Keratinocyte (primary cell): ENCODE data around the gene ACAT2. TPM values are rescaled to one million over a fixed set of nuclear protein-coding genes. Genes with fewer than 3 reads are reported as not detected.
A peak's percentile ranks its signal among the peaks of the same experiment; 100 is the strongest.
"Not testable (repeated sequence)": the region's sequence is repeated elsewhere in the genome, so short reads cannot be mapped to it uniquely, and the experiment has no call there.

Experiments used
- DNase-seq: peaks from one replicate; pipeline ENCODE4 v3.0.0-alpha.2; 2011; ENCODE audit warnings: low read depth, missing footprints, low spot score
- FAIRE-seq: peaks from 2 replicates; lab custom pipeline; 2011; peaks lifted over from hg19 to GRCh38; lab: Jason Lieb, UNC
- H2AFZ ChIP-seq: 2 replicates; pipeline ENCODE4 v1.6.0; 2012; ENCODE audit warnings: low read length, control low read depth, inconsistent platforms; ENCODE audit not compliant: control insufficient read depth
- H3K27ac ChIP-seq: 2 replicates; pipeline ENCODE4 v1.5.1; 2011; ENCODE audit warnings: low read length; ENCODE audit not compliant: control insufficient read depth, insufficient read depth
- H3K27me3 ChIP-seq: 3 replicates; pipeline ENCODE4 v1.6.0; 2011; ENCODE audit warnings: low read length; ENCODE audit not compliant: control insufficient read depth, insufficient read depth; ENCODE audit errors: extremely low read depth
- H3K36me3 ChIP-seq, 2 experiments: 2 replicates in 1 of 2; 3 replicates in 1 of 2; pipeline ENCODE4 v1.5.1; 2011; ENCODE audit warnings: low read length in 2 of 2, mild to moderate bottlenecking in 1 of 2; ENCODE audit not compliant: control insufficient read depth in 2 of 2, insufficient read depth in 2 of 2; ENCODE audit errors: extremely low read depth in 1 of 2
- H3K4me1 ChIP-seq: 3 replicates; pipeline ENCODE4 v1.5.1; 2011; ENCODE audit warnings: low read length; ENCODE audit not compliant: control insufficient read depth, insufficient read depth; ENCODE audit errors: extremely low read depth
- H3K4me2 ChIP-seq: 3 replicates; pipeline ENCODE4 v1.6.0; 2011; ENCODE audit warnings: low read depth, low read length; ENCODE audit not compliant: control insufficient read depth, insufficient read depth; ENCODE audit errors: extremely low read depth
- H3K4me3 ChIP-seq, 3 experiments: fragments of 200-600 bp in 1 of 3; sonication (generic) in 1 of 3; 2 replicates in 2 of 3; 3 replicates in 1 of 3; pipeline ENCODE4 v1.5.1; 2011 to 2016; ENCODE audit warnings: low read length in 3 of 3, mild to moderate bottlenecking in 3 of 3, control low read depth in 2 of 3, inconsistent platforms in 1 of 3, low read depth in 1 of 3, mixed read lengths in 1 of 3, mixed run types in 1 of 3, moderate library complexity in 1 of 3; ENCODE audit not compliant: control insufficient read depth in 2 of 3, insufficient read depth in 2 of 3; ENCODE audit errors: extremely low read depth in 1 of 3
- H3K79me2 ChIP-seq: 2 replicates; pipeline ENCODE4 v1.6.0; 2012; ENCODE audit warnings: low read length; ENCODE audit not compliant: control insufficient read depth, insufficient read depth
- H3K9ac ChIP-seq: 3 replicates; pipeline ENCODE4 v1.6.0; 2011; ENCODE audit warnings: low read length; ENCODE audit not compliant: control insufficient read depth, insufficient read depth; ENCODE audit errors: extremely low read depth
- H3K9me1 ChIP-seq: 3 replicates; pipeline ENCODE4 v1.6.0; 2011; ENCODE audit warnings: low read length; ENCODE audit not compliant: control insufficient read depth, insufficient read depth; ENCODE audit errors: extremely low read depth
- H3K9me3 ChIP-seq: 2 replicates; pipeline ENCODE4 v1.5.1; 2012; ENCODE audit warnings: low read depth, low read length; ENCODE audit not compliant: control insufficient read depth
- H4K20me1 ChIP-seq: 3 replicates; pipeline ENCODE4 v1.6.0; 2011; ENCODE audit warnings: low read length; ENCODE audit not compliant: control insufficient read depth, insufficient read depth; ENCODE audit errors: extremely low read depth
- EZH2 ChIP-seq: IDR thresholded peaks from one replicate; pipeline ENCODE4 v1.6.1; 2012; ENCODE audit warnings: inconsistent platforms, mild to moderate bottlenecking, low read length, moderate library complexity
- dilution Hi-C: fragments of 300-500 bp; cut with MboI; formaldehyde crosslinking; loops from one replicate; pipeline ENCODE4 v1.7.0; 2020; ENCODE audit warnings: low sequenced_read_pairs; ENCODE audit not compliant: extremely low pct_ligation_motif_present
- polyA plus RNA-seq, 5 experiments: library from polyadenylated mRNA; depleted of rRNA in 3 of 5; stranded (reverse) in 3 of 5; stranded (forward) in 1 of 5; unstranded in 1 of 5; fragments of >200 nt; gene quantifications; 1 replicate in 1 of 5; 2 replicates in 3 of 5; 3 replicates in 1 of 5; pipeline versions ENCODE4 v1.2.1 to v1.2.3, GENCODE V29; 2011 to 2012; ENCODE audit warnings: missing spikeins in 2 of 5, low read depth in 1 of 5, low replicate concordance in 1 of 5
- TF ChIP-seq, protein P1 (sequence below), 3 experiments: IDR thresholded peaks in 1 of 3; conservative IDR thresholded peaks in 1 of 3; optimal IDR thresholded peaks in 1 of 3; 2 replicates in 2 of 3; 3 replicates in 1 of 3; pipeline versions ENCODE3 to v1.5.1; 2011; ENCODE audit warnings: low read length in 3 of 3, mild to moderate bottlenecking in 3 of 3, moderate library complexity in 2 of 3, control low read depth in 1 of 3, inconsistent platforms in 1 of 3; ENCODE audit not compliant: insufficient read depth in 2 of 3; ENCODE audit errors: extremely low read depth in 1 of 3

Gene ACAT2
- polyA plus RNA-seq, 1 donor (not counting 4 experiments of a cell fraction or from before 2014, with no cell fraction given), result 205 TPM

DNA sequence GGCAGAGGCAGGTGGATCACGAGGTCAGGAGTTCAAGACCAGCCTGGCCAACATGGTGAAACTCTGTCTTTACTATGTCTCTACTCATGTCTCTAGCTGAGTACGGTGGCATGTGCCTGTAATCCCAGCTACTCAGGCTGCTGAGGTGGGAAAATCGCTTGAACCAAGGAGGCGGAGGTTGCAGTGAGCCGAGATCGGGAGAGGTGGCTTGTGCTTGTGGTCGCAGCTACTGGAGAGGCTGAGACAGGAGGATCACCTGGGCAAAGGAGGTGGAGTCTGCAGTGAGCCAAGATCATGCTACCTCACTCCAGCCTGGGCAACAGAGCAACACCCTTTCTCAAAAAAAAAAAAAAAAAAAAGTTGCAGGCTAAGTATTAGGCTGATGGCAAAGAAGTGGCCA is 42.6 kb upstream of the ACAT2 start:
- no peaks in the 10 kb centered on the region for H3K9me3 ChIP-seq
- no peak overlapping the region for H3K4me3 ChIP-seq
- H3K27me3 ChIP-seq, result no peaks in the 10 kb centered on the region
- H3K4me2 ChIP-seq, result no peak overlapping the region
- peaks cover 17% of the 10 kb centered on the region for H3K79me2 ChIP-seq
- no peaks in the 10 kb centered on the region for H3K36me3 ChIP-seq
- no peak for FAIRE-seq
- H4K20me1 ChIP-seq, result peaks cover 3% of the 10 kb centered on the region
- H3K4me1 ChIP-seq, result peaks cover 12% of the 10 kb centered on the region
- H3K9ac ChIP-seq, result no peak overlapping the region
- H2AFZ ChIP-seq, result no peak overlapping the region
- no peak for DNase-seq
- TF ChIP-seq EZH2, result no peak
- TF ChIP-seq, protein P1, sequence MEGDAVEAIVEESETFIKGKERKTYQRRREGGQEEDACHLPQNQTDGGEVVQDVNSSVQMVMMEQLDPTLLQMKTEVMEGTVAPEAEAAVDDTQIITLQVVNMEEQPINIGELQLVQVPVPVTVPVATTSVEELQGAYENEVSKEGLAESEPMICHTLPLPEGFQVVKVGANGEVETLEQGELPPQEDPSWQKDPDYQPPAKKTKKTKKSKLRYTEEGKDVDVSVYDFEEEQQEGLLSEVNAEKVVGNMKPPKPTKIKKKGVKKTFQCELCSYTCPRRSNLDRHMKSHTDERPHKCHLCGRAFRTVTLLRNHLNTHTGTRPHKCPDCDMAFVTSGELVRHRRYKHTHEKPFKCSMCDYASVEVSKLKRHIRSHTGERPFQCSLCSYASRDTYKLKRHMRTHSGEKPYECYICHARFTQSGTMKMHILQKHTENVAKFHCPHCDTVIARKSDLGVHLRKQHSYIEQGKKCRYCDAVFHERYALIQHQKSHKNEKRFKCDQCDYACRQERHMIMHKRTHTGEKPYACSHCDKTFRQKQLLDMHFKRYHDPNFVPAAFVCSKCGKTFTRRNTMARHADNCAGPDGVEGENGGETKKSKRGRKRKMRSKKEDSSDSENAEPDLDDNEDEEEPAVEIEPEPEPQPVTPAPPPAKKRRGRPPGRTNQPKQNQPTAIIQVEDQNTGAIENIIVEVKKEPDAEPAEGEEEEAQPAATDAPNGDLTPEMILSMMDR (optimal IDR thresholded peaks at IDR 0.05 in 1 of 3, IDR thresholded peaks at IDR 0.05 in 1 of 3, conservative IDR thresholded peaks at IDR 0.05 in 1 of 3; ENCODE audit: extremely low read depth in 1 of 3, insufficient read depth in 2 of 3, low read length in 3 of 3), result no peak
- no peaks in the 10 kb centered on the region for H3K9me1 ChIP-seq
- no peak overlapping the region for H3K27ac ChIP-seq
- dilution Hi-C loops, result no loop called here

DNA sequence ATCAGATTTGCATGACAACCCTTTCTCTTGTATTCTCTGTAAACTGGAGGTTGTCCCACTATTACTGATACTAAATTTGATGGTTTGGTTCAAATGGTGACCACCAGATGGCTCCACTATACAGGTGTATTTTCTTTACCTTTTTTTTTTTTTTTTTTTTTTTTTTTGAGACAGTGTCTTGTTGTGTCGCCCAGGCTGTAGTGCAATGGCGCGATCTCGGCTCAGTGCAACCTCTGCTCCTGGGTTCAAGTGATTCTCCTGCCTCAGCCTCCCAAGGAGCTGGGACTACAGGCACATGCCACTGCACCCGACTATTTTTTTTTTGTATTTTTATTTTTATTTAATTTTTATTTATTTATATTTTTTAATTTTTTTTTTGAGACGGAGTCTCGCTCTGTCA is 41.1 kb upstream of the ACAT2 start:
- no peak overlapping the region for H3K9ac ChIP-seq
- no peaks in the 10 kb centered on the region for H3K27me3 ChIP-seq
- DNase-seq (no peak), FAIRE-seq (no peak)
- no peak overlapping the region for H3K27ac ChIP-seq
- no peak overlapping the region for H3K4me3 ChIP-seq
- peaks cover 31% of the 10 kb centered on the region for H3K79me2 ChIP-seq
- dilution Hi-C loops, result no loop called here
- no peaks in the 10 kb centered on the region for H3K9me3 ChIP-seq
- peaks cover 3% of the 10 kb centered on the region for H4K20me1 ChIP-seq
- peaks cover 14% of the 10 kb centered on the region for H3K4me1 ChIP-seq
- no peaks in the 10 kb centered on the region for H3K9me1 ChIP-seq
- H3K36me3 ChIP-seq, result no peaks in the 10 kb centered on the region
- no peak overlapping the region for H3K4me2 ChIP-seq
- H2AFZ ChIP-seq, result no peak overlapping the region
- no peak for TF ChIP-seq EZH2
- TF ChIP-seq, protein P1 (optimal IDR thresholded peaks at IDR 0.05 in 1 of 3, IDR thresholded peaks at IDR 0.05 in 1 of 3, conservative IDR thresholded peaks at IDR 0.05 in 1 of 3; ENCODE audit: extremely low read depth in 1 of 3, insufficient read depth in 2 of 3, low read length in 3 of 3), result peak in 2 of 3 experiments; percentile 16 to 28

DNA sequence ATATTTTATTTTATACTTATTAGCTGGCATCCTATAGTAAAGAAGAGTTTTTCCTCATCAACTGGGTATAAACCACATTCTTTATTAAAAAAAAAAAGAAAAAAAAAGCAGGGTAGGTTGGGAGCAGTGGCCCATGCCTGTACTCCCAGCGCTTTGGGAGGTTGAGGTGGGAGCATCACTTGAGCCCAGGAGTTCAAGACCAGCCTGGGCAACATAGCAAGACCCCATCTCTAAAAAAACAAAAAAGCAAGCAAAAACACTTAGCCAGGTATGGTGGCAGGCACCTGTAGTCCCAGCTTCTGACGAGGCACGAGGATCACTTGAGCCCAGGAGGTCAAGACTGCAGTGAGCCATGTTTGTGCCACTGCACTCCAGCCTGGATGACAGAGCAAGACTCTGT is 39.9 kb upstream of the ACAT2 start:
- H3K9me1 ChIP-seq, H3K4me3 ChIP-seq, H3K4me2 ChIP-seq, DNase-seq, FAIRE-seq, H3K9me3 ChIP-seq, H3K27ac ChIP-seq, H2AFZ ChIP-seq, H3K27me3 ChIP-seq, H4K20me1 ChIP-seq, dilution Hi-C loops, H3K9ac ChIP-seq, H3K36me3 ChIP-seq, H3K4me1 ChIP-seq: not testable (repeated sequence)
- peaks cover 42% of the 10 kb centered on the region for H3K79me2 ChIP-seq
